HT1080 (cell line): Measurements from ENCODE around the gene LACTB. TPM values are rescaled to one million over a fixed set of nuclear protein-coding genes. Genes with fewer than 3 reads are reported as not detected.
A peak's percentile ranks its signal among the peaks of the same experiment; 100 is the strongest.

Experiments used
- DNase-seq: peaks from one replicate; pipeline ENCODE4 v3.0.0-alpha.2; 2015; ENCODE audit warnings: low read depth
- total RNA-seq: library from RNA; depleted of rRNA; stranded (reverse); fragments of >200 nt; shearing (Covaris generic); gene quantifications from 2 replicates; pipeline ENCODE4 v1.2.3, GENCODE V29; 2014; rRNA removed

The LACTB gene
- total RNA-seq, 1 experiment from 2014 or later: 18.6 TPM

- no peak for DNase-seq
Measured at GRCh38 chr15:63169788-63170187, 48.1 kb downstream of the LACTB start.

- no peak for DNase-seq
Measured at GRCh38 chr15:63172376-63172775, 50.7 kb downstream of the LACTB start.

DNA sequence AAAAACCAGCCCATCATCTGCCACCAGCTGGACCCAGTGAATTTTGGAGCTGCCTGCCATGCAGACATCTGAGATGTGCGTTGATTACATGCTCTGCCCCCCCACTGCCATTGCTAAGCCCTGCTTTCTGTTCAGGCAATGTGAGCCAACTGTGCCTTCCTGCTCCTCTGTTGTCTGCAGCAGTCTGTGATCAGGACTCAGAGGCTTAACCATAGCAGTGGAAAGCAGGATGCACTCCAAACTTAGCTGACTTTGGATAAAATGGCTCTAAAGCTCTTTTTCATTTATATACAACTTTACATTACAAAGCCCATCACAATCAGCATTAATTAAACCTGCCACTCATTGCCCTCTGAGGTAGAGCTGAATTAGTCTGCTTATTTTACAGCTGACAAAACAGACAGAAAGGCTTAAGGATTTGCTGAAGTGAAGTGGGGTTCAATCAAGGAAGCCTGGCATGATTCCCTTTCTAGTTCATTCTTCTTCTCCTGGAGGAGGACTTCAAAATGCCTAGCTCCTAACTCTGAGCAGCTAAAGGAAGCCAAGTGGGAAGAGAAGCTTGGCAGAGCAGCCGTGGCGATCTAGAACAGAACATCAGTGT, 51.3 kb downstream of the LACTB start:
- no peak for DNase-seq

- peak; percentile 80 for DNase-seq
Measured at GRCh38 chr15:63176302-63176701, 54.6 kb downstream of the LACTB start.

GRCh38 chr15:63178034-63178433, 56.4 kb downstream of the LACTB start:
- no peak for DNase-seq

DNA sequence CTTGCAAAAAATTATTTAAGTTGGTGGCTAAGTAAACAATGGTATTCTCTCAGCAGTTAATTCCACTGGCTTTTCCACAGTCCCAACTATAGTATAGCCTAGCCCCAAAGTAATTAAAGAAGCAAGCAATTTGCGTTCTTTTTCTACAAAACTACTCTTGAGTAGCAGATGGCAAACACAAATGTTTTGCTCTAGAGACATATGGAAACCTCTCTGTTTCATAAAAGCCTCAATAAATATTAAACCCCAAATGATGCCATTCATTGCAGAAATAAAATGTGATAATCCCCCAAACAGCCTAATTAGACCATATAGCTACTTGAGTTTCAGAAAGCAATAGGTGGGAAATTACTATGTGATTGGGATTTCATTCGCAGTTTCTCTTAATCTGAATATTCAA, 59.1 kb downstream of the LACTB start:
- no peak for DNase-seq

- no peak for DNase-seq
Measured at GRCh38 chr15:63181648-63182047, 60.0 kb downstream of the LACTB start.

- peak; percentile 70 for DNase-seq
Measured at GRCh38 chr15:63185206-63185605, 63.5 kb downstream of the LACTB start.

DNA sequence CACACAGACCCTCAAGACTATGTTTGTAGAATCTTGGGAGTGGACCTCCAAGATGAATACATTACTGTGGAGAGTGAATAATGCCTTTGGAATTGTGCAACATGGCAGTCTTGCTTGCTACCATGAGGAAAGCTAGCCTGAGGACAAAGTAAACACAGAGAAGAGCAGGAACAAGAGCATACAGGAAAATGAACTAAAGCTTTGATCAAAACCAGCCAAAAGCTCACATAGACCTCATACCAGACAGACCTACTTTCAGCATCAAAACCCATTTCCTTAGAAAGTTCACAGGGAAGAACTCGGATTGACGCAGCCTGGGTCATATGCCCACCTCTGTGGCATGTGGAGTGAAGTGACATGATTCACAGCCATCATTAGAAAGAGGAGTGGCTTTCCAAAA, 64.4 kb downstream of the LACTB start:
- DNase-seq: peak; percentile 60

DNA sequence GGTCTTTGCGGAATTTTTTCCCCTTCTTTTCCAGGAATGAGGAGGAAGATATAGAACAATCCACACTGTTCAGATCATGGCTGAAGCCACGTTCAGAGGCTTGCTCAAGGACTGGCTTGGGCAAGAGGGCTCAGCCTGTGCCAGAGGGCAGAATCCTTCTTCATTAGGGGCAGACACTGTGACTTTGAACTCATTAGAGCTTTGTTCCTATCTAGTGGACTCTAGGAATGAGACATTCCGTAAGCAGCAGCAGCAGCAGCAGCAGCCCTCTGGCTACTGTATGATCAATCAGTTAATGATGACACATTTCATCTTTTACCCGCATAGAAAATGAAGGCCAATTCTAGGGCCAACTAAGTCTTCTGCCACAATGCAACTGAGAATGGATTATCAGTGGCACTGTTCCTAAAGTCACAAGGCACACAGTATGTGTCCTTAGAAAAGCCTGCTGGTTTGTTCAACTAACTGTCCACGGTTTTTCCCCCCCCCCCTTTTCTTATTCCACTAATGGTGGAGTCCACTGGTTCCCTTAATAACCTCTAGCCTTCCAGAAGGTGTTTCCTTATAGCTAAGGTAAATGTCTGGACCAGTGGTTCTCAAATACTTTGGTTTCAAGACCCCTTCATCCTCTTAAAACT, 66.0 kb downstream of the LACTB start:
- no peak for DNase-seq

DNA sequence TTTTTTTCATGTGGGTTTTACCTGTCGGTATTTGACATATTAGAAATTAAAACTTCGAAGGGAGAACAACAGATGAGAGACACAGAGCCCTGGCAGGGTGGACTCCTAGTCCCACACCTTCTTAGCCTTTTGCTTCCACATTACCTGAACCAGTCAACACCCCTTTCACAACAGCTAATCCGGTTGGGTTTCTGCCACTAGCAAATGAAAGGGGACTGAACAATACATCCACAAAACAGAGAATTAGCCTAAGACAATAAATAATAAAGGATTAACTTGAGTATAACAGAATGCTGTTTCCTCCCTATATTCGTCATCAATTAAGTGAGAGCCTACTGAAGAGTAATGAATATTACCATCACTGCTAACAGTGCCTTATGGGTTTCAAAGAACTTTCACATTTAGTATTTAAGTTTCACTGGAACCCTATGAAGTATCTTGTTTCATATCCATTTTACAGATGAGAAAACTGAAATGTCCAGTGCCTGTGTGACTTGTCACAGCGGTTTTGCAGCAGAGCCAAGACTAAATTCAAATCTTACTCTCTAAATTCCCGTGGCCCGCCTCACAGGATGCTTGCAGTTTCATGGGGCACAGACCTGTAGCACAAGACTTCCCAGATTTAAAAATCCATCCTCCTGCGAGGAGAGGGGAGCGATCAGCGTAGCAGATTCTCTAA, 66.7 kb downstream of the LACTB start:
- DNase-seq: no peak

GRCh38 chr15:63188926-63189871, 67.5 kb downstream of the LACTB start, which contains the start of gene RAB8B:
RAB8B (plus strand) TSS chr15:63189606; CDS start chr15:63189625, 19 bp downstream.
- DNase-seq: peak; percentile 93

DNA sequence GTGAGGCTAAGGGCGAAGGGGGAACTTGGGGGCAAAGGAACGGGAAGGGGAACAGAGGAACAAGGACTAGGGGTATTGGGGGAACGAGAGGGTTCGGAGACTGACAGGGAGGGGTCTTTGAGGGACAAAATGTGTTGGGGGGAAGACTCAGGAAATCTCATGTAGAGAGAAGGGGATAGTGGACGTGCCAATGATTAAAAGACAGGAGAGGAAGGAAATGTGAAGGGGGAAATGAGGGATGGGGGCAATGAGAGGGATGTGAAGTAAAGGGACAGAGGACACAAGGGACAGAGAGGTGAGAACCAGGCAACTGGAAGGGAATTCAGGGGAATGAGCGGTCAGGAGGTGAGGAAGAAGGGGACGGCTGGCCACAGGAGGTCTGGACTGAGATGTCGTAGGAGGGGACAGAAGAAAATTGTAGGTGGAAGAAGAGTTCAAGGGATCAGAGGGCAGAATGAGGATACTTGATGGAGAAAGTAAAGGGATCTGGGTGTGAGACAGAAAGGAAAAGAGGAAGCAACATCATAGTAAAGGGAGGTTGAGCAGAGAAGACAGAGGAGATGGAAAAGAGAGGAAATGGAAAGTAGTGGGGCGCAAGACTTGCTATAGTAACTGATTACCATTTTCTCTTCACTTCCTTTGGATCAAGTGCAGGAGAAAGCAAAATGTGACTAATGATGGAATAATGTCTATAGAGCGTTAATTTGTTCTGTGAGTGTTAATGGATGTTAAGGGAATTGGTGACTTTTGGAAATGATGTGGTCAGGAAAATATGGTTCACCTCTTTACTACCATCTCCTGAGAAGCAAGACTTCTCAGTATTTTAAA, 68.5 kb downstream of the LACTB start:
- peak; percentile 44 for DNase-seq

- DNase-seq: no peak
Measured at GRCh38 chr15:63190769-63191649, 69.3 kb downstream of the LACTB start.

Other genes with a start within 250 kb of the LACTB start
- 242 and 284 TPM in 2 replicates for gene TPM1, start 79.1 kb upstream of the LACTB start, total RNA-seq
- gene RPS27L, start 35.6 kb downstream of the LACTB start, total RNA-seq: 366 and 380 TPM in 2 replicates
- gene RAB8B, start 67.7 kb downstream of the LACTB start, total RNA-seq: 10.8 and 15.7 TPM in 2 replicates
- 3.2 and 4.9 TPM in 2 replicates for gene APH1B, start 155.7 kb downstream of the LACTB start, total RNA-seq